HCT116 (cell line): ENCODE results near the gene CDH22. TPM values are rescaled to one million over a fixed set of nuclear protein-coding genes. Genes with fewer than 3 reads are reported as not detected.

Experiments used
- ATAC-seq: fragments of 200-7000 bp; cut with Tn5 transposase; 2 replicates; pipeline ENCODE4 v1.9.1; 2020; ENCODE audit warnings: mild to moderate bottlenecking, moderate library complexity
- BruUV-seq: library from RNA; stranded (reverse); fragments of 400-500 nt; replicated peaks from 2 replicates; lab custom pipeline; 2021; lab: Mats Ljungman, UMichigan
- CTCF ChIA-PET: fragments of 300-600 bp; sonication (Branson Sonifier 250); formaldehyde crosslinking; loops from one replicate; lab custom pipeline; 2021; ENCODE audit warnings: antibody characterized with exemption; lab: Charles Lee
- POLR2A ChIA-PET: fragments of 300-600, 350-600 bp; sonication (Branson Sonifier 250); formaldehyde crosslinking; loops from one replicate; lab custom pipeline; 2021; ENCODE audit warnings: antibody characterized with exemption; lab: Charles Lee
- RAD21 ChIA-PET, 2 experiments: fragments of 300-600 bp; sonication (Branson Sonifier 250); formaldehyde crosslinking; loops; one replicate each; lab custom pipeline; 2023; ENCODE audit warnings: low total read pairs in 2 of 2; ENCODE audit not compliant: uncharacterized antibody in 2 of 2, unreplicated experiment in 2 of 2, low non-redundant PET in 1 of 2; lab: Charles Lee
- DNase-seq: peaks from one replicate; pipeline ENCODE4 v3.0.0-alpha.2; 2010; ENCODE audit warnings: low read depth, low spot score
- H2AFZ ChIP-seq: fragments of 200-600 bp; shearing (Covaris generic), sonication (generic); 2 replicates; pipeline ENCODE4 v1.6.1; 2017; ENCODE audit warnings: low read depth, mixed run types, mixed read lengths, antibody characterized with exemption, low read length; ENCODE audit not compliant: poor library complexity, severe bottlenecking
- H3K27ac ChIP-seq: 2 replicates; pipeline ENCODE4 v1.5.1; 2012; ENCODE audit warnings: low read depth, low read length
- H3K27me3 ChIP-seq: fragments of 200-600 bp; sonication (generic); 2 replicates; pipeline ENCODE4 v1.6.1; 2016; ENCODE audit warnings: mixed run types, low read length, mixed read lengths; ENCODE audit not compliant: insufficient read depth
- H3K36me3 ChIP-seq, 2 experiments: fragments of 200-500 bp in 1 of 2; fragments of 200-600 bp in 1 of 2; sonication (Bioruptor generic) in 1 of 2; sonication (generic) in 1 of 2; 2 replicates each; pipeline versions ENCODE4 v1.5.1 to v1.6.1; 2014 to 2016; ENCODE audit warnings: low read length in 2 of 2, inconsistent platforms in 1 of 2, mixed read lengths in 1 of 2, mixed run types in 1 of 2; ENCODE audit not compliant: insufficient read depth in 2 of 2, control insufficient read depth in 1 of 2
- H3K4me1 ChIP-seq, 2 experiments: fragments of 200-600 bp in 1 of 2; sonication (generic) in 1 of 2; 2 replicates each; pipeline versions ENCODE4 v1.5.1 to v1.6.1; 2012 to 2017; ENCODE audit warnings: low read length in 2 of 2, inconsistent platforms in 1 of 2, mild to moderate bottlenecking in 1 of 2, mixed read lengths in 1 of 2, mixed run types in 1 of 2, moderate library complexity in 1 of 2; ENCODE audit not compliant: insufficient read depth in 2 of 2, control insufficient read depth in 1 of 2
- H3K4me2 ChIP-seq: fragments of 200-600 bp; sonication (generic); 2 replicates; pipeline ENCODE4 v1.6.1; 2017; ENCODE audit warnings: mixed run types, low read length, mixed read lengths
- H3K4me3 ChIP-seq, 2 experiments: fragments of 200-600 bp in 1 of 2; sonication (generic) in 1 of 2; replicated peaks in 1 of 2; 2 replicates each; pipeline ENCODE4 v1.5.1; 2011 to 2016; ENCODE audit warnings: low read length in 2 of 2, control low read depth in 1 of 2, low read depth in 1 of 2, mild to moderate bottlenecking in 1 of 2, mixed read lengths in 1 of 2, mixed run types in 1 of 2
- H3K79me2 ChIP-seq: fragments of 200-600 bp; sonication (generic); 2 replicates; pipeline ENCODE4 v1.6.1; 2017; ENCODE audit warnings: mild to moderate bottlenecking, mixed run types, low read length, moderate library complexity, mixed read lengths; ENCODE audit not compliant: insufficient read depth
- H3K9ac ChIP-seq: fragments of 200-600 bp; sonication (generic); 2 replicates; pipeline ENCODE4 v1.6.1; 2016; ENCODE audit warnings: low read length, mixed read lengths
- H3K9me2 ChIP-seq: fragments of 200-600 bp; sonication (generic), shearing (Covaris generic); 2 replicates; pipeline ENCODE4 v1.6.1; 2017; ENCODE audit warnings: mixed run types, mild to moderate bottlenecking, moderate library complexity; ENCODE audit not compliant: insufficient read depth
- H3K9me3 ChIP-seq, 2 experiments: fragments of 200-500 bp in 1 of 2; fragments of 200-600 bp in 1 of 2; sonication (Bioruptor generic) in 1 of 2; sonication (generic) in 1 of 2; 2 replicates each; pipeline ENCODE4 v1.6.1; 2014 to 2017; ENCODE audit warnings: low read length in 2 of 2, mixed read lengths in 2 of 2, inconsistent platforms in 1 of 2, low read depth in 1 of 2, mild to moderate bottlenecking in 1 of 2, mixed run types in 1 of 2, moderate library complexity in 1 of 2; ENCODE audit not compliant: control insufficient read depth in 1 of 2, insufficient read depth in 1 of 2
- H4K20me1 ChIP-seq: fragments of 200-600 bp; sonication (generic), shearing (Covaris generic); 2 replicates; pipeline ENCODE4 v1.6.1; 2017; ENCODE audit warnings: mixed run types, mild to moderate bottlenecking, moderate library complexity; ENCODE audit not compliant: insufficient read depth
- CBX3 ChIP-seq: IDR thresholded peaks from 2 replicates; pipeline ENCODE4 v1.6.1; 2012; ENCODE audit warnings: low read depth
- CEBPB ChIP-seq: IDR thresholded peaks from 2 replicates; pipeline ENCODE4 v1.6.1; 2012; ENCODE audit warnings: low read depth
- EGR1 ChIP-seq: IDR thresholded peaks from 2 replicates; pipeline ENCODE4 v1.6.1; 2012; ENCODE audit warnings: low read depth
- ELF1 ChIP-seq: IDR thresholded peaks from 2 replicates; pipeline ENCODE4 v1.6.1; 2012; ENCODE audit warnings: low read depth, borderline replicate concordance
- EZH2 ChIP-seq: fragments of 200-600 bp; sonication (generic); IDR thresholded peaks from 2 replicates; pipeline ENCODE4 v1.6.1; 2017; ENCODE audit warnings: antibody characterized with exemption, mixed run types
- EZH2phosphoT487 ChIP-seq: fragments of 200-600 bp; IDR thresholded peaks from 2 replicates; pipeline ENCODE4 v1.6.1; 2018; ENCODE audit warnings: antibody characterized with exemption, borderline replicate concordance
- FOSL1 ChIP-seq: IDR thresholded peaks from 2 replicates; pipeline ENCODE4 v1.6.1; 2012; ENCODE audit warnings: low read depth
- POLR2A ChIP-seq: IDR thresholded peaks from 2 replicates; pipeline ENCODE4 v1.7.0; 2011; ENCODE audit warnings: borderline replicate concordance; ENCODE audit not compliant: insufficient read depth, insufficient read length; ENCODE audit errors: extremely low read depth
- POLR2AphosphoS5 ChIP-seq: IDR thresholded peaks from 2 replicates; pipeline ENCODE4 v1.6.1; 2011; ENCODE audit warnings: mild to moderate bottlenecking, low read depth, low read length, moderate library complexity
- RAD21 ChIP-seq: IDR thresholded peaks from 2 replicates; pipeline ENCODE4 v1.6.1; 2012; ENCODE audit warnings: low read depth, mild to moderate bottlenecking
- SP1 ChIP-seq: IDR thresholded peaks from 2 replicates; pipeline ENCODE4 v1.6.1; 2012; ENCODE audit warnings: low read depth
- SRF ChIP-seq: IDR thresholded peaks from 2 replicates; pipeline ENCODE4 v1.6.1; 2012; ENCODE audit warnings: low read depth
- YY1 ChIP-seq: IDR thresholded peaks from 2 replicates; pipeline ENCODE4 v1.6.1; 2011; ENCODE audit warnings: low read length, low read depth, moderate library complexity, mild to moderate bottlenecking; ENCODE audit not compliant: insufficient replicate concordance; ENCODE audit errors: extremely low read depth
- ZBTB33 ChIP-seq: IDR thresholded peaks from 2 replicates; pipeline ENCODE4 v1.6.1; 2011; ENCODE audit warnings: mild to moderate bottlenecking, low read length, moderate library complexity; ENCODE audit not compliant: insufficient replicate concordance; ENCODE audit errors: extremely low read depth
- intact Hi-C: fragments of 100-400 bp; cut with micrococcal nuclease; formaldehyde crosslinking; loops from 2 replicates; pipeline ENCODE4 v1.10.0; 2022
- total RNA-seq: library from RNA; stranded (reverse); gene quantifications from one replicate; pipeline ENCODE4 v1.2.1, GENCODE V29; 2021; ENCODE audit not compliant: unreplicated experiment
- TF ChIP-seq, protein P1 (sequence below): IDR thresholded peaks from 2 replicates; pipeline ENCODE4 v1.6.1; 2012
- TF ChIP-seq, protein P2 (sequence below): IDR thresholded peaks from 2 replicates; pipeline ENCODE4 v1.6.1; 2012; ENCODE audit warnings: low read depth

Gene CDH22
- total RNA-seq, 1 experiment from 2014 or later: 1.8 TPM

DNA sequence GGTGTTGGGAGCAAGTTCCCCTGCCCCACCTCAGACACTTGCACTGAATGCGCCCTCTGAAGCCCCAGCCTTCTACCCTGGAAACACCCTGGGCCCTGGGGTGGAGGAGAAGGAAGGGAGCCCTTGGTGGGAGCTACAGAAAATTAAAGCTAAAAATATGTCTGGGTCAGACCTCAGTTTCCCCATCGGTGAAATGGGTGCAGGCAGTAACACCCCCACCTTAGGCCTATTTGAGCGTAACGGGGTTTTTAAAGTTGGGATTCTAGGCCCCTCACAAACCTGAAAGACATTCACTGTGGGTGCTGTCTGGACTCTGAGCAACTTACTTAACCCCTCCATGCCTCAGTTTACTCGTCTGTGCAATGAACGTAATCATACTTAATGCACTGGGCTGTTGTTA lies 19.3 kb upstream of the CDH22 start (continued):
- TF ChIP-seq ZBTB33 (no peak), RAD21 (no peak), ELF1 (no peak), SP1 (no peak), YY1 (no peak), CBX3 (no peak), FOSL1 (no peak), EZH2phosphoT487 (no peak), EZH2 (no peak)
- TF ChIP-seq, protein P1, sequence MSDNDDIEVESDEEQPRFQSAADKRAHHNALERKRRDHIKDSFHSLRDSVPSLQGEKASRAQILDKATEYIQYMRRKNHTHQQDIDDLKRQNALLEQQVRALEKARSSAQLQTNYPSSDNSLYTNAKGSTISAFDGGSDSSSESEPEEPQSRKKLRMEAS: no peak

DNA sequence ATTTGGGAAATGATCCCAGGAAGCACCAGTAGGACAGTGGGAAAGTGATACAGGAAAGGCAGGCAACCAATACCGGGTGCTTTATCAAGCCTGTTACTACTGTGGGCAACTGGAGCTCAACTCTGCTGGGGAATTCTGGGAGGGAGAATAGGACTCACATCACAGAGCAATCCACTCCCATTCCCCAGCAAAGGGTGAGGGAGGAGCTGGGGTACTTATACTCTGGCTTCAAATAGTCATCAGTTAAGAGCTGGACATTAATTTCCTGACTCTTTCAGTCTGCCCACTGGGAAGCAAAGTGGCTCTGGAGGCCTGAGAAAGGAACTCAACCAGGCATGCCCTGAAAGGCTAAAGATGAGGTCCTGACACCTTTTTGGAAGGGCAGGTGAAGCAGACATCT lies 17.5 kb upstream of the CDH22 start:
- H4K20me1 ChIP-seq: no peaks in the 10 kb centered on the region
- no peak overlapping the region for H3K4me2 ChIP-seq
- ChIA-PET CTCF (interaction anchor here (1.3 to 1.4 kb wide), 2 partner anchors 19 to 23 kb away, joined by 3 to 4 read pairs; no protein-coding TSS in a partner anchor), RAD21 (no interaction called here), POLR2A (no interaction called here)
- H3K27me3 ChIP-seq: no peaks in the 10 kb centered on the region; the same call in 1 of the 2 replicates
- intact Hi-C loops: loop anchor here (1.0 to 10.0 kb wide), 2 partner anchors 193 to 301 kb away; partner anchors contain the start of gene SLC12A5
- ATAC-seq: no peak
- H3K4me1 ChIP-seq: no peaks in the 10 kb centered on the region
- no peak overlapping the region for H3K4me3 ChIP-seq
- TF ChIP-seq SRF: no peak
- TF ChIP-seq POLR2AphosphoS5: no peak
- no peak for TF ChIP-seq EGR1
- no peak for TF ChIP-seq POLR2A
- TF ChIP-seq CBX3: no peak
- no peak for TF ChIP-seq EZH2phosphoT487
- no peak for TF ChIP-seq SP1
- TF ChIP-seq, protein P2, sequence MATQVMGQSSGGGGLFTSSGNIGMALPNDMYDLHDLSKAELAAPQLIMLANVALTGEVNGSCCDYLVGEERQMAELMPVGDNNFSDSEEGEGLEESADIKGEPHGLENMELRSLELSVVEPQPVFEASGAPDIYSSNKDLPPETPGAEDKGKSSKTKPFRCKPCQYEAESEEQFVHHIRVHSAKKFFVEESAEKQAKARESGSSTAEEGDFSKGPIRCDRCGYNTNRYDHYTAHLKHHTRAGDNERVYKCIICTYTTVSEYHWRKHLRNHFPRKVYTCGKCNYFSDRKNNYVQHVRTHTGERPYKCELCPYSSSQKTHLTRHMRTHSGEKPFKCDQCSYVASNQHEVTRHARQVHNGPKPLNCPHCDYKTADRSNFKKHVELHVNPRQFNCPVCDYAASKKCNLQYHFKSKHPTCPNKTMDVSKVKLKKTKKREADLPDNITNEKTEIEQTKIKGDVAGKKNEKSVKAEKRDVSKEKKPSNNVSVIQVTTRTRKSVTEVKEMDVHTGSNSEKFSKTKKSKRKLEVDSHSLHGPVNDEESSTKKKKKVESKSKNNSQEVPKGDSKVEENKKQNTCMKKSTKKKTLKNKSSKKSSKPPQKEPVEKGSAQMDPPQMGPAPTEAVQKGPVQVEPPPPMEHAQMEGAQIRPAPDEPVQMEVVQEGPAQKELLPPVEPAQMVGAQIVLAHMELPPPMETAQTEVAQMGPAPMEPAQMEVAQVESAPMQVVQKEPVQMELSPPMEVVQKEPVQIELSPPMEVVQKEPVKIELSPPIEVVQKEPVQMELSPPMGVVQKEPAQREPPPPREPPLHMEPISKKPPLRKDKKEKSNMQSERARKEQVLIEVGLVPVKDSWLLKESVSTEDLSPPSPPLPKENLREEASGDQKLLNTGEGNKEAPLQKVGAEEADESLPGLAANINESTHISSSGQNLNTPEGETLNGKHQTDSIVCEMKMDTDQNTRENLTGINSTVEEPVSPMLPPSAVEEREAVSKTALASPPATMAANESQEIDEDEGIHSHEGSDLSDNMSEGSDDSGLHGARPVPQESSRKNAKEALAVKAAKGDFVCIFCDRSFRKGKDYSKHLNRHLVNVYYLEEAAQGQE: no peak
- TF ChIP-seq CEBPB: no peak
- H3K36me3 ChIP-seq: no peaks in the 10 kb centered on the region
- no peaks in the 10 kb centered on the region for H3K79me2 ChIP-seq
- DNase-seq: no peak
- H3K9me2 ChIP-seq: no peaks in the 10 kb centered on the region
- no peak overlapping the region for H2AFZ ChIP-seq
- H3K9me3 ChIP-seq: no peaks in the 10 kb centered on the region
- no peak overlapping the region for H3K27ac ChIP-seq
- no TSS peak for BruUV-seq
- no peak overlapping the region for H3K9ac ChIP-seq
